ENCODE data around the gene MEP1A.

- TF ChIP-seq JUN (CRISPR knock-in tag; IDR thresholded peaks at IDR 0.05) (no peak), SP2 (CRISPR knock-in tag; IDR thresholded peaks at IDR 0.05) (no peak), CTCF (CRISPR knock-in tag; IDR thresholded peaks at IDR 0.05) (no peak), ZNF670 (CRISPR knock-in tag; IDR thresholded peaks at IDR 0.05; ENCODE audit: borderline replicate concordance) (no peak)
These were observed 5.2 kb upstream of the MEP1A start for GRCh38 chr6:46787871-46788540.

Data from HepG2 (cell line).